Cardiac fibroblast (primary cell): Measurements from ENCODE around the gene OCIAD2.

Source experiments
- DNase-seq, 2 donors: peaks; one replicate each; pipeline versions ENCODE4 v3.0.0 to v3.0.0-alpha.2; 2010; ENCODE audit warnings: low read depth in 2 of 2
- H3K4me3 ChIP-seq, 2 donors: replicated peaks in 1 of 2; 1 replicate in 1 of 2; 2 replicates in 1 of 2; pipeline ENCODE4 v1.5.1; 2011; ENCODE audit warnings: low read depth in 2 of 2, low read length in 2 of 2, mild to moderate bottlenecking in 2 of 2, moderate library complexity in 1 of 2
- CTCF ChIP-seq: IDR thresholded peaks from one replicate; pipeline ENCODE4 v1.5.1; 2011; ENCODE audit warnings: low read depth, mild to moderate bottlenecking, low read length, inconsistent platforms

OCIAD2 gene

GRCh38 chr4:48909697-48910096, 3.1 kb upstream of the OCIAD2 start:
- DNase-seq: peak; percentile 92 to 99
- H3K4me3 ChIP-seq: no peak overlapping the region
- no peak for TF ChIP-seq CTCF

- no peak overlapping the region for H3K4me3 ChIP-seq
- DNase-seq: no peak
- no peak for TF ChIP-seq CTCF
These were observed 2.1 kb upstream of the OCIAD2 start for GRCh38 chr4:48908687-48909086.

- H3K4me3 ChIP-seq: no peak overlapping the region
- no peak for DNase-seq
- no peak for TF ChIP-seq CTCF
These were observed 1.3 kb upstream of the OCIAD2 start for GRCh38 chr4:48907706-48908477.

- TF ChIP-seq CTCF: peak; percentile 30
- H3K4me3 ChIP-seq: peak overlapping the region; percentile 55 to 58
- DNase-seq: peak; percentile 61 to 74
These were observed 1.1 kb downstream of the OCIAD2 start for GRCh38 chr4:48905363-48906015.

GRCh38 chr4:48904541-48905142, 1.9 kb downstream of the OCIAD2 start:
- no peak overlapping the region for H3K4me3 ChIP-seq
- no peak for TF ChIP-seq CTCF
- DNase-seq: no peak

GRCh38 chr4:48904101-48904500, 2.5 kb downstream of the OCIAD2 start:
- TF ChIP-seq CTCF: no peak
- no peak overlapping the region for H3K4me3 ChIP-seq
- no peak for DNase-seq
